Placental epithelial cell (primary cell): ENCODE results near the gene BEST2. TPM values are rescaled to one million over a fixed set of nuclear protein-coding genes. Genes with fewer than 3 reads are reported as not detected.

Source experiments
- small RNA-seq: library from RNA; depleted of rRNA; stranded (forward); fragments of <200 nt; gene quantifications from one replicate; pipeline ENCODE3, GENCODE V24; 2012
- total RNA-seq: library from RNA; depleted of rRNA; stranded (reverse); fragments of >200 nt; gene quantifications from 2 replicates; pipeline ENCODE4 v1.2.3, GENCODE V29; 2012

BEST2 gene
- not detected in 2 replicates for total RNA-seq

DNA sequence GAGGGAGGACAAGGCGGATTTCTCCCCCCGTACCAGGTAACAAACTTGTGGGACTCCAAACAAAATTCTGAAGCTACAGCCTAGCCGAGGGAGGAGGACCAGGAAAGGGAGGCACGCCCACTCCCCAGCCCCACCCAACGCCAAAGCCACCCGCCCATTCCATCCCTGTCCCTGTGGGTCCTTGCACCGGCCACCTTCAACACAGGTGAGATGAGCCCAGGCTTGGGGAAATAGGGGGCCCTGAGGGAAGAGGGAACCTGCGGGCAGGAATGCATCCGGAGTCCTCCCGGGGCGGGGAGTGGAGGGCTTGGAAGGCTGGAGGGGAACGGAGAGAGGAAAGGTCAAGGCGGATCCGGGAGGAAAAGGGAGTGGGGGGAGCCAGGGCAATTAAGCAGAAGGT, at the start of gene BEST2:
BEST2 (plus strand) TSS at position 157 of the 400 bp plus-strand sequence. CDS start 802 bp downstream, outside the sequence.

GRCh38 chr19:12723641-12724426, 27.8 kb upstream of the BEST2 start, which contains the start of gene TNPO2:
TNPO2 (minus strand) TSS chr19:12723932; CDS start chr19:12720977, 2,955 bp downstream.

GRCh38 chr19:12736995-12737834, 14.4 kb upstream of the BEST2 start, which contains the start of gene GET3:
GET3 (plus strand) TSS chr19:12737497; CDS start chr19:12737506, 9 bp downstream.

DNA sequence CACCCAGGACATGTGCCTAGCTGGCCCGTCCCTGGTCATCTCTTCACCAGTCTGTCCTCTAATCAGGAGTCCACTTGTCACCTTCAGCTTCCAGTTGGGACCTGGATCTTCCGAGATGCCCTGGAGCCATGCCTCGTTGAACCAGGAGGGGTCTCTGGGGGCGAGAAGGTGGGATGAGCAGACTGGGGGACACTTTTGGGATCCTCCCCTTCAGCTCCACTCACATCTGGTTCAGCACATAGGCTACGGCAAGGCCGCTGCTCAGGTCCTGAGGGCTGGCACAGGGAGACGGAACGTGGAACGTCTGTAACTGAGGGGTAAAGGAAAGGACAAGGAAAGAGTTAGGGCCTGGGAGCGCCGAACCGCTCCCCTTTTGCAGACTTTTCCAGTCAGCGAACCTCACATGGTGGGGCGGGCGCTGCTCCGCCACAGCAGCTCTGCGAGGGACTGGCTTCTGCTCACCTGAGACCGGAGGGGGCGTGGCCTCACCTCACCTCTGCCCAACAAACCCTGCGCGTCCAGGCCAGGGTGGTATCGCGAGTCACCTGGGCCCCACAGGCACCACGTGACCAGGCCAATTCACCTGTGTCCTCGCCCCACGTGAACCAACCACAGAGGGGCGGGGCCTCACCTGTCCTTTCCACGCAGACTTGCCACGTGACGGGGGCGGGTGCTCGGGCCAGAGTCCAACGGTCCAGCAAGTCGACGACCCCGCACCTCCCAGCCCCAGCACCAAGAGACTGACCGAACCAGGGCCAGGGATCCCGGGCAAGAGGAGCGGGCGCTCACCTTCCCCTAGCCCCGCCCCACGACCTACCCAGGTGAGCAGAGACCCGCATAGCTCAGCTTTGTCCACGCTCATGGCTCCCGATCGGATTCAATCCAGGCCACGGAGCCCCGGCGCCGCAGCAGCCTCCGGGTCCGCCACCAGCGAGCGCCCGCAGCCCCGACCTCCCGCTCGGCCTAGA, 23.3 kb downstream of the BEST2 start, which contains the start of gene HOOK2:
HOOK2 (minus strand) TSS at position 965 of the 968 bp plus-strand sequence; CDS start at position 862, 103 bp downstream.

GRCh38 chr19:12791345-12792050, 39.9 kb downstream of the BEST2 start, which contains the start of gene JUNB:
JUNB (plus strand) TSS chr19:12791486; CDS start chr19:12791772, 286 bp downstream.

GRCh38 chr19:12801466-12802266, 50.1 kb downstream of the BEST2 start, which contains the start of the genes PRDX2 and THSD8:
PRDX2 (minus strand) TSS chr19:12801800; CDS start chr19:12801261, 539 bp downstream.
THSD8 (plus strand) TSS chr19:12802069; CDS start chr19:12802072, 3 bp downstream.

GRCh38 chr19:12806242-12807081, 54.9 kb downstream of the BEST2 start, which contains the start of gene RNASEH2A:
RNASEH2A (plus strand) TSS chr19:12806584; CDS start chr19:12806674, 90 bp downstream.

Small RNA genes lying within 50 kb of the gene (small RNA-seq; reads per million reads assigned to genes)
- 0.23 reads per million for gene MIR5684
- gene SNORD41, result 32.4 reads per million, percentile 97 among the genes with 10 or more reads in this experiment

Other genes with a start within 250 kb of the BEST2 start
- 8.7 and 12.6 TPM in 2 replicates for gene ZNF564, start 200.3 kb upstream of the BEST2 start, total RNA-seq
- 8.9 and 9.4 TPM in 2 replicates for gene ZNF490, start 141.0 kb upstream of the BEST2 start, total RNA-seq
- 12.6 and 14.0 TPM in 2 replicates for gene ZNF791, start 140.9 kb upstream of the BEST2 start, total RNA-seq
- 41.6 and 50.6 TPM in 2 replicates for gene MAN2B1, start 85.0 kb upstream of the BEST2 start, total RNA-seq
- gene WDR83, start 85.0 kb upstream of the BEST2 start, total RNA-seq, result 9.0 and 9.1 TPM in 2 replicates
- gene DHPS, start 69.9 kb upstream of the BEST2 start, total RNA-seq, result 59.3 and 66.4 TPM in 2 replicates
- not detected in 2 replicates for gene GNG14, start 63.8 kb upstream of the BEST2 start, total RNA-seq
- 15.7 and 19.8 TPM in 2 replicates for gene FBXW9, start 55.2 kb upstream of the BEST2 start, total RNA-seq
- gene TNPO2, start 27.9 kb upstream of the BEST2 start, total RNA-seq, result 39.5 and 59.7 TPM in 2 replicates
- gene TRIR, start 17.1 kb upstream of the BEST2 start, total RNA-seq, result 111 and 226 TPM in 2 replicates
- gene GET3, start 14.3 kb upstream of the BEST2 start, total RNA-seq, result 76.6 and 122 TPM in 2 replicates
- gene HOOK2, start 23.8 kb downstream of the BEST2 start, total RNA-seq, result 24.1 and 41.6 TPM in 2 replicates
- 91.9 and 180 TPM in 2 replicates for gene JUNB, start 39.7 kb downstream of the BEST2 start, total RNA-seq
- 190 and 206 TPM in 2 replicates for gene PRDX2, start 50.0 kb downstream of the BEST2 start, total RNA-seq
- gene THSD8, start 50.3 kb downstream of the BEST2 start, total RNA-seq, result not detected in 2 replicates
- 13.3 and 21.5 TPM in 2 replicates for gene RNASEH2A, start 54.8 kb downstream of the BEST2 start, total RNA-seq
- not detected in 2 replicates for gene RTBDN, start 82.8 kb downstream of the BEST2 start, total RNA-seq
- under 0.01 and 0.43 TPM in 2 replicates for gene MAST1, start 86.7 kb downstream of the BEST2 start, total RNA-seq
- 28.7 and 30.7 TPM in 2 replicates for gene DNASE2, start 129.7 kb downstream of the BEST2 start, total RNA-seq
- gene KLF1, start 135.4 kb downstream of the BEST2 start, total RNA-seq, result not detected in 2 replicates
- 17.7 and 42.1 TPM in 2 replicates for gene GCDH, start 139.4 kb downstream of the BEST2 start, total RNA-seq
- gene SYCE2, start 167.5 kb downstream of the BEST2 start, total RNA-seq, result 0.39 TPM in 1 of 2 replicates, not detected in the other
- gene FARSA, start 181.9 kb downstream of the BEST2 start, total RNA-seq, result 47.1 and 54.3 TPM in 2 replicates
- gene CALR, start 186.8 kb downstream of the BEST2 start, total RNA-seq, result 1,956 and 2,934 TPM in 2 replicates
- gene RAD23A, start 194.1 kb downstream of the BEST2 start, total RNA-seq, result 61.2 and 89.9 TPM in 2 replicates
- 13.0 and 18.3 TPM in 2 replicates for gene GADD45GIP1, start 205.4 kb downstream of the BEST2 start, total RNA-seq
- 0.11 TPM in 1 of 2 replicates, not detected in the other for gene DAND5, start 217.8 kb downstream of the BEST2 start, total RNA-seq
- gene NFIX, start 243.7 kb downstream of the BEST2 start, total RNA-seq, result 2.6 and 5.9 TPM in 2 replicates